Activated naive CD8-positive, alpha-beta T cell treated with anti-CD3 and anti-CD28 coated beads, Interleukin-2, amount 10 ng/mL, durations not matched to agents 7 days and 5 days (primary cell): Measurements from ENCODE around the gene AASDHPPT. TPM values are rescaled to one million over a fixed set of nuclear protein-coding genes. Genes with fewer than 3 reads are reported as not detected.

ENCODE experiments used
- total RNA-seq, 2 experiments: library from RNA; stranded (reverse); gene quantifications; one replicate each; pipeline ENCODE4 v1.2.3, GENCODE V29; 2021

The AASDHPPT gene
- total RNA-seq, 2 experiments from 2014 or later = 29.8 to 33.9 TPM

Other genes starting within 250 kb of the AASDHPPT start
- gene MSANTD4, start 55.4 kb upstream of the AASDHPPT start, total RNA-seq = 10 to 100 TPM; 15.4 to 17.3 TPM
- gene KBTBD3, start 315 bp upstream of the AASDHPPT start, total RNA-seq = 10 to 100 TPM; 10.4 to 13.4 TPM